KOPT-K1 (cell line): ENCODE measurements around the gene ERFL.

Source experiments
- H3K27ac ChIP-seq: fragments of 200-600 bp; sonication (generic); 2 replicates; pipeline ENCODE4 v1.5.1; 2016; ENCODE audit warnings: antibody characterized with exemption, mild to moderate bottlenecking, low read depth, low read length; ENCODE audit not compliant: poor library complexity, severe bottlenecking
- H3K36me3 ChIP-seq: fragments of 200-600 bp; sonication (generic); 2 replicates; pipeline ENCODE4 v1.5.1; 2017; ENCODE audit warnings: antibody characterized with exemption, mild to moderate bottlenecking, low read length, moderate library complexity; ENCODE audit not compliant: insufficient read depth
- H3K9me3 ChIP-seq: fragments of 200-600 bp; sonication (generic); 2 replicates; pipeline ENCODE4 v1.5.1; 2017; ENCODE audit warnings: antibody characterized with exemption, low read length, mild to moderate bottlenecking; ENCODE audit not compliant: insufficient read depth, poor library complexity, severe bottlenecking

The ERFL gene

GRCh38 chr19:41904118-41904870 is 24.0 kb downstream of the ERFL start:
- Histone ChIP-seq H3K36me3 (peaks cover 97% of the 10 kb centered on the region), H3K27ac (no peak overlapping the region), H3K9me3 (no peaks in the 10 kb centered on the region)

- Histone ChIP-seq H3K27ac (no peak overlapping the region), H3K9me3 (no peaks in the 10 kb centered on the region), H3K36me3 (peaks cover 97% of the 10 kb centered on the region)
Observed at GRCh38 chr19:41903193-41903953, 24.9 kb downstream of the ERFL start.

- Histone ChIP-seq H3K27ac (no peak overlapping the region), H3K9me3 (no peaks in the 10 kb centered on the region)
Observed at GRCh38 chr19:41902594-41902993, 25.7 kb downstream of the ERFL start.

GRCh38 chr19:41901707-41902360 is 26.4 kb downstream of the ERFL start:
- H3K36me3 ChIP-seq, result peaks cover 98% of the 10 kb centered on the region
- no peaks in the 10 kb centered on the region for H3K9me3 ChIP-seq
- no peak overlapping the region for H3K27ac ChIP-seq

More at GRCh38 chr19:41902594-41902993, 25.7 kb downstream of the ERFL start:
- H3K36me3 ChIP-seq, result peaks cover 100% of the 10 kb centered on the region

GRCh38 chr19:41898235-41898634 is 30.0 kb downstream of the ERFL start:
- H3K9me3 ChIP-seq, result no peaks in the 10 kb centered on the region
- H3K27ac ChIP-seq, result no peak overlapping the region
- peaks cover 92% of the 10 kb centered on the region for H3K36me3 ChIP-seq

- Histone ChIP-seq H3K36me3 (peaks cover 92% of the 10 kb centered on the region), H3K9me3 (no peaks in the 10 kb centered on the region), H3K27ac (no peak overlapping the region)
Observed at GRCh38 chr19:41897820-41898219, 30.4 kb downstream of the ERFL start.

- Histone ChIP-seq H3K36me3 (peaks cover 92% of the 10 kb centered on the region), H3K9me3 (no peaks in the 10 kb centered on the region), H3K27ac (no peak overlapping the region)
Observed at GRCh38 chr19:41897181-41897580, 31.1 kb downstream of the ERFL start.

GRCh38 chr19:41896581-41896942 is 31.7 kb downstream of the ERFL start:
- no peak overlapping the region for H3K27ac ChIP-seq

GRCh38 chr19:41895745-41896580 is 32.3 kb downstream of the ERFL start:
- Histone ChIP-seq H3K9me3 (no peaks in the 10 kb centered on the region), H3K27ac (no peak overlapping the region), H3K36me3 (peaks cover 91% of the 10 kb centered on the region)

More at GRCh38 chr19:41896581-41896942, 31.7 kb downstream of the ERFL start:
- Histone ChIP-seq H3K9me3 (no peaks in the 10 kb centered on the region), H3K36me3 (peaks cover 92% of the 10 kb centered on the region)

- Histone ChIP-seq H3K9me3 (no peaks in the 10 kb centered on the region), H3K27ac (no peak overlapping the region), H3K36me3 (peaks cover 91% of the 10 kb centered on the region)
Observed at GRCh38 chr19:41894350-41894749, 33.9 kb downstream of the ERFL start.

GRCh38 chr19:41893899-41894298 is 34.4 kb downstream of the ERFL start:
- Histone ChIP-seq H3K36me3 (peaks cover 91% of the 10 kb centered on the region), H3K9me3 (no peaks in the 10 kb centered on the region), H3K27ac (no peak overlapping the region)

- peaks cover 82% of the 10 kb centered on the region for H3K36me3 ChIP-seq
- H3K9me3 ChIP-seq, result no peaks in the 10 kb centered on the region
- H3K27ac ChIP-seq, result no peak overlapping the region
Observed at GRCh38 chr19:41892173-41892902, 35.9 kb downstream of the ERFL start.

GRCh38 chr19:41890936-41891335 is 37.3 kb downstream of the ERFL start:
- H3K9me3 ChIP-seq, result no peaks in the 10 kb centered on the region
- no peak overlapping the region for H3K27ac ChIP-seq

GRCh38 chr19:41889896-41890295 is 38.4 kb downstream of the ERFL start:
- H3K27ac ChIP-seq, result no peak overlapping the region
- no peaks in the 10 kb centered on the region for H3K9me3 ChIP-seq
- H3K36me3 ChIP-seq, result peaks cover 71% of the 10 kb centered on the region

More at GRCh38 chr19:41890936-41891335, 37.3 kb downstream of the ERFL start:
- peaks cover 73% of the 10 kb centered on the region for H3K36me3 ChIP-seq
